Gastrocnemius medialis (tissue), 4 donors: ENCODE data around the gene PLXNC1. TPM values are rescaled to one million over a fixed set of nuclear protein-coding genes. Genes with fewer than 3 reads are reported as not detected.

ENCODE experiments used
- ATAC-seq, 2 donors: fragments of 150-250 bp; one replicate each; pipeline ENCODE4 v1.9.1; 2016
- DNase-seq, 2 donors: peaks; one replicate each; pipeline ENCODE4 v3.0.0-alpha.2; 2019
- H3K27ac ChIP-seq, 4 donors: fragments of 200-600 bp; sonication (generic); 1 replicate in 1 of 4; 2 replicates in 3 of 4; pipeline ENCODE4 v1.5.1; 2016 to 2018; ENCODE audit warnings: mild to moderate bottlenecking in 2 of 4, moderate library complexity in 1 of 4
- H3K27me3 ChIP-seq, 3 donors: fragments of 200-600 bp; sonication (generic) in 2 of 3; 1 replicate in 1 of 3; 2 replicates in 2 of 3; pipeline versions ENCODE4 v1.5.1 to v1.6.0; 2016 to 2019; ENCODE audit warnings: mild to moderate bottlenecking in 1 of 3, moderate library complexity in 1 of 3
- H3K36me3 ChIP-seq, 2 donors: fragments of 200-600 bp; sonication (generic) in 1 of 2; one replicate each; pipeline ENCODE4 v1.5.1; 2017 to 2018
- H3K4me1 ChIP-seq, 2 donors: fragments of 200-600 bp; sonication (generic) in 1 of 2; one replicate each; pipeline ENCODE4 v1.5.1; 2016 to 2017; ENCODE audit warnings: mild to moderate bottlenecking in 2 of 2
- H3K4me3 ChIP-seq, 4 donors: fragments of 200-600 bp; sonication (generic) in 3 of 4; 1 replicate in 1 of 4; 2 replicates in 3 of 4; pipeline ENCODE4 v1.5.1; 2016 to 2019; ENCODE audit warnings: mild to moderate bottlenecking in 2 of 4
- H3K9me3 ChIP-seq, 3 donors: fragments of 200-600 bp; sonication (generic) in 2 of 3; 1 replicate in 1 of 3; 2 replicates in 2 of 3; pipeline ENCODE4 v1.5.1; 2016 to 2019
- POLR2A ChIP-seq, 2 donors: fragments of 450-650 bp; IDR thresholded peaks; one replicate each; pipeline ENCODE4 v1.6.1; 2017; ENCODE audit warnings: antibody characterized with exemption in 2 of 2, mild to moderate bottlenecking in 2 of 2, moderate library complexity in 2 of 2
- in situ Hi-C, 4 donors: fragments of 200-750 bp; cut with MboI; loops; one replicate each; pipeline versions ENCODE4 v1.15.0 to v1.8.0; 2017; ENCODE audit warnings: low sequenced_read_pairs in 4 of 4
- intact Hi-C: fragments of 100-400 bp; cut with DNase I; formaldehyde crosslinking; loops from one replicate; pipeline ENCODE4 v1.15.1; 2023; ENCODE audit warnings: low total_unique reads
- total RNA-seq, 4 donors: library from RNA; depleted of rRNA; stranded (reverse); fragments of >200 nt; gene quantifications; one replicate each; pipeline versions ENCODE4 v1.1.0 to v1.2.3, GENCODE V29; 2016
- TF ChIP-seq, protein P1 (sequence below), 5 experiments: fragments of 450-650 bp in 3 of 5; fragments of 200-600 bp in 2 of 5; sonication (generic) in 2 of 5; IDR thresholded peaks in 4 of 5; conservative IDR thresholded peaks in 1 of 5; 1 replicate in 4 of 5; 2 replicates in 1 of 5; pipeline ENCODE4 v1.5.1; 2016 to 2019; ENCODE audit warnings: antibody characterized with exemption in 5 of 5, mild to moderate bottlenecking in 3 of 5, moderate library complexity in 3 of 5

The PLXNC1 gene
- total RNA-seq, 4 donors from 2014 or later, result 0.62 to 2.2 (median 1.2) TPM

DNA sequence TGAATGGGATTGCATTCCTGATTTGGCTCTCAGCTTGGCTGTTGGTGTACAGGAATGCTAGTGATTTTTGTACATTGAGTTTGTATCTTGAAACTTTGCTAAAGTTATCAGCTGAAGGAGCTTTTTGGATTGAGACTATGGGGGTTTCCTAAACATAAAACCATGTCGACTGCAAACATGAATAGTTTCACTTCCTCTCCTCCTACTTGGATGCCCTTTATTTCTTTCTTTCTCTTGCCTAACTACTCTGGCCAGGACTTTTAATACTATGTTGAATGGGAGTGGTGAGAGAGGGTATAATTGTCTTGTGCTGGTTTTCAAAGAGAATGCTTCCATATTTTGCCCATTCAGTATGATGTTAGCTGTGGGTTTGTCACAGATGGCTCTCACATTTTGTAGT lies 169.8 kb downstream of the PLXNC1 start:
- DNase-seq (no peak), ATAC-seq (no peak)
- in situ Hi-C loops, result no loop called here
- Histone ChIP-seq H3K4me3 (no peak overlapping the region), H3K36me3 (peaks cover 0 to 14% of the 10 kb centered on the region in 2 donors), H3K4me1 (no peaks in the 10 kb centered on the region), H3K27ac (no peak overlapping the region), H3K27me3 (no peaks in the 10 kb centered on the region), H3K9me3 (peaks cover 0 to 6% (median 3%) of the 10 kb centered on the region in 3 donors)
- intact Hi-C loops, result no loop called here
- TF ChIP-seq, protein P1, sequence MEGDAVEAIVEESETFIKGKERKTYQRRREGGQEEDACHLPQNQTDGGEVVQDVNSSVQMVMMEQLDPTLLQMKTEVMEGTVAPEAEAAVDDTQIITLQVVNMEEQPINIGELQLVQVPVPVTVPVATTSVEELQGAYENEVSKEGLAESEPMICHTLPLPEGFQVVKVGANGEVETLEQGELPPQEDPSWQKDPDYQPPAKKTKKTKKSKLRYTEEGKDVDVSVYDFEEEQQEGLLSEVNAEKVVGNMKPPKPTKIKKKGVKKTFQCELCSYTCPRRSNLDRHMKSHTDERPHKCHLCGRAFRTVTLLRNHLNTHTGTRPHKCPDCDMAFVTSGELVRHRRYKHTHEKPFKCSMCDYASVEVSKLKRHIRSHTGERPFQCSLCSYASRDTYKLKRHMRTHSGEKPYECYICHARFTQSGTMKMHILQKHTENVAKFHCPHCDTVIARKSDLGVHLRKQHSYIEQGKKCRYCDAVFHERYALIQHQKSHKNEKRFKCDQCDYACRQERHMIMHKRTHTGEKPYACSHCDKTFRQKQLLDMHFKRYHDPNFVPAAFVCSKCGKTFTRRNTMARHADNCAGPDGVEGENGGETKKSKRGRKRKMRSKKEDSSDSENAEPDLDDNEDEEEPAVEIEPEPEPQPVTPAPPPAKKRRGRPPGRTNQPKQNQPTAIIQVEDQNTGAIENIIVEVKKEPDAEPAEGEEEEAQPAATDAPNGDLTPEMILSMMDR (IDR thresholded peaks at IDR 0.05 in 4 of 5, conservative IDR thresholded peaks at IDR 0.05 in 1 of 5), result no peak
- TF ChIP-seq POLR2A (IDR thresholded peaks at IDR 0.05), result no peak

DNA sequence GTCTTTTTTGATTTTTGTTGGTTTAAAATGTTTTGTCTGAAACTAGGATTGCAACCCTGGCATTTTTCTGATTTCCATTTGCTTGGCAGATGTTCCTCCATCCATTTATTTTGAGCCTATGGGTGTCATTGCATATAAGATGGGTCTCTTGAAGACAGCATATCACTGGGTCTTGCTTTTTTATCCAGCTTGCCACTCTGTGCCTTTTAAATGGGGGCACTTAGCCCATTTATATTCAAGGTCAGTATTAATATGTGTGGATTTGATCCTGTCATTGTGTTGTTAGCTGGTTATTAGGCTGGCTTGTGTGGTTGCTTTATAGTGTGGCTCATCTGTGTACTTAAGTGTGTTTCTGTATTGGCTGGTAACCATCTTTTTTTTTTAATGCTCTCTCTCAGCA lies 171.7 kb downstream of the PLXNC1 start:
- no peak overlapping the region for H3K4me3 ChIP-seq
- ATAC-seq (no peak), DNase-seq (no peak)
- H3K27me3 ChIP-seq, result no peaks in the 10 kb centered on the region
- in situ Hi-C loops, result no loop called here
- peaks cover 0 to 20% of the 10 kb centered on the region in 2 donors for H3K36me3 ChIP-seq
- H3K4me1 ChIP-seq, result no peaks in the 10 kb centered on the region
- intact Hi-C loops, result no loop called here
- TF ChIP-seq, protein P1 (IDR thresholded peaks at IDR 0.05 in 4 of 5, conservative IDR thresholded peaks at IDR 0.05 in 1 of 5), result no peak
- no peak for TF ChIP-seq POLR2A (IDR thresholded peaks at IDR 0.05)
- H3K27ac ChIP-seq, result no peak overlapping the region
- H3K9me3 ChIP-seq, result peaks cover 0 to 8% (median 3%) of the 10 kb centered on the region in 3 donors

DNA sequence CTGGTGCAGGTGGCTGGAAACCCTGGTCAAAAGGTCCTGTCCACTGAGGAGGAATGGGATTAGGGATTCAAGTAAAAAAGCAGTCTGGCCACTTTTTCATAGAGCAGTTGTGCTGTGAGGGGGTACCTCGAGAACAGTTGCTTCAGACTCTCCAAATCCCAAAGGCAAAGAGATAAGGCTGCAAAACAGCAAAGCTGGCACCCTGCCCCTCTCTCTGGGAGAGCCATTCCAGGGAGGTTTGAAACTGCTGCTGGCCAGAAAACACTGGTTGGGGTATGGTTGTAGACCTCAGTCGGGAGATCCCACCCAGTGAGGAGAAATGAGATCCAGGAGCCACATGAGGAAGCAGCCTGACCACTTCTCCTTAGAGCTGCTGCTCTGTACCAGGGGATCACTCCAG lies 174.0 kb downstream of the PLXNC1 start:
- intact Hi-C loops (no loop called here), in situ Hi-C loops (no loop called here)
- Histone ChIP-seq H3K27me3 (no peaks in the 10 kb centered on the region), H3K27ac (no peak overlapping the region), H3K9me3 (peaks cover 0 to 8% (median 3%) of the 10 kb centered on the region in 3 donors), H3K4me1 (no peaks in the 10 kb centered on the region), H3K36me3 (peaks cover 0 to 37% of the 10 kb centered on the region in 2 donors), H3K4me3 (no peak overlapping the region)
- TF ChIP-seq, protein P1 (IDR thresholded peaks at IDR 0.05 in 4 of 5, conservative IDR thresholded peaks at IDR 0.05 in 1 of 5), result no peak
- no peak for TF ChIP-seq POLR2A (IDR thresholded peaks at IDR 0.05)
- ATAC-seq, result no peak
- no peak for DNase-seq

DNA sequence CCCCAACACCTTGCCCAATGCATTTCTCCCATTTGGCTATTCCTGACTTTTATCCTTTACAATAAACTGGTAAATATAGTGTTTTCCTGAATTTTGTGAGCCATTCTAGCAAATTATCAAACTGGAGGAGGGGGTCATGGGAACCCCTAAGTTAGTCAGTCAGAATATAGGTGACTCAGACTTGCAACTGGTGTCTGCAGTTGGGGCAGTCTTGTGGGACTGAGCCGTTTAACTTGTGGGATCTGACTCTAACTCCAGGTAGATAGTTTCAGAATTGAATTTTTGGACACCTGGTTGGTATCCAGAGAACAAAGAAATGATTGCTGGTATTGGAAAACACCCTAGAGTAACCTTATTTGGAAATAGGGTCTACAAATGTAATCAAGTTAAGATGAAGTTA lies 177.9 kb downstream of the PLXNC1 start:
- Histone ChIP-seq H3K27me3 (no peaks in the 10 kb centered on the region), H3K9me3 (peaks cover 0 to 5% (median 0%) of the 10 kb centered on the region in 3 donors), H3K4me1 (no peaks in the 10 kb centered on the region), H3K27ac (no peak overlapping the region), H3K36me3 (peaks cover 0 to 52% of the 10 kb centered on the region in 2 donors), H3K4me3 (no peak overlapping the region)
- TF ChIP-seq, protein P1 (IDR thresholded peaks at IDR 0.05 in 4 of 5, conservative IDR thresholded peaks at IDR 0.05 in 1 of 5), result no peak
- TF ChIP-seq POLR2A (IDR thresholded peaks at IDR 0.05), result no peak
- in situ Hi-C loops (loop anchor here in 1 of 4 donors (25.0 kb wide), 1 partner anchor 89 kb away; no protein-coding TSS in a partner anchor), intact Hi-C loops (no loop called here)
- DNase-seq, result no peak
- ATAC-seq, result no peak

DNA sequence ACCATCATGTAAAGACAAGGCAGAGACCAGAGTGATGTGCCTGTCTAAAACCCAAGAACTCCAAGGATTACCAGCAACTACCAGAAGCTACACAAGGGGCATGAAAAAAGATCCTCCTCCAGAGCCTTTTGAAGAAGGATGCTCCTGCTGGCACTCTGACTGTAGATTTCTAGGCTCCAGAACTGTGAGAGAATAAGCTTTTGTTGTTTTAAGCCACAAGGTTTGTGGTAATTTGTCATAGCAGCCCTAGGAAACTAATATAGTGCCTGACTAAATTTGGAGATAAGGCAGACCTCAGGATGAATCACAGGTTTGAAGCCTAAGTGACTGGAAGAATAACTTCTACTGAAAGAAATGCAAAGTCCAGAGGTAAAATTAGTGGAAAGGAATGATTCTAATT lies 178.3 kb downstream of the PLXNC1 start:
- TF ChIP-seq POLR2A (IDR thresholded peaks at IDR 0.05), result no peak
- TF ChIP-seq, protein P1 (IDR thresholded peaks at IDR 0.05 in 4 of 5, conservative IDR thresholded peaks at IDR 0.05 in 1 of 5), result no peak
- no peak for DNase-seq
- in situ Hi-C loops (loop anchor here in 1 of 4 donors (25.0 kb wide), 1 partner anchor 89 kb away; no protein-coding TSS in a partner anchor), intact Hi-C loops (no loop called here)
- Histone ChIP-seq H3K4me3 (no peak overlapping the region), H3K9me3 (peaks cover 0 to 5% (median 0%) of the 10 kb centered on the region in 3 donors), H3K36me3 (peaks cover 0 to 52% of the 10 kb centered on the region in 2 donors), H3K4me1 (no peaks in the 10 kb centered on the region), H3K27me3 (no peaks in the 10 kb centered on the region), H3K27ac (no peak overlapping the region)
- ATAC-seq, result no peak
